ENCODE results near the gene KCNH2. TPM values are rescaled to one million over a fixed set of nuclear protein-coding genes. Genes with fewer than 3 reads are reported as not detected.

KCNH2 gene
- total RNA-seq, 6 experiments from 2014 or later = not detected

- DNase-seq = no peak
- Mint-ChIP-seq H3K27me3 (ENCODE audit: insufficient read depth) (peaks cover 29% of the 10 kb centered on the region), H3K27ac (no peak overlapping the region)
Measured at GRCh38 chr7:150954201-150954985, 23.7 kb downstream of the KCNH2 start.

GRCh38 chr7:150953061-150953997 is 24.8 kb downstream of the KCNH2 start:
- Mint-ChIP-seq H3K36me3 (ENCODE audit: low read depth) (no peaks in the 10 kb centered on the region), H3K4me1 (ENCODE audit: low read depth) (peaks cover 6% of the 10 kb centered on the region), H3K27ac (no peak overlapping the region), H3K9me3 (no peaks in the 10 kb centered on the region), H3K27me3 (ENCODE audit: insufficient read depth) (peaks cover 28% of the 10 kb centered on the region), H3K4me3 (no peak overlapping the region)
- no peak for DNase-seq
- no peak for TF ChIP-seq CTCF (IDR thresholded peaks at IDR 0.05)

More at GRCh38 chr7:150954201-150954985, 23.7 kb downstream of the KCNH2 start:
- H3K4me3 Mint-ChIP-seq = no peak overlapping the region
- H3K9me3 Mint-ChIP-seq = no peaks in the 10 kb centered on the region
- H3K36me3 Mint-ChIP-seq (ENCODE audit: low read depth) = no peaks in the 10 kb centered on the region
- peaks cover 4% of the 10 kb centered on the region for H3K4me1 Mint-ChIP-seq (ENCODE audit: low read depth)
- TF ChIP-seq CTCF (IDR thresholded peaks at IDR 0.05) = no peak

- Mint-ChIP-seq H3K4me3 (no peak overlapping the region), H3K36me3 (ENCODE audit: low read depth) (no peaks in the 10 kb centered on the region), H3K27me3 (ENCODE audit: insufficient read depth) (peaks cover 28% of the 10 kb centered on the region), H3K9me3 (no peaks in the 10 kb centered on the region), H3K4me1 (ENCODE audit: low read depth) (peaks cover 6% of the 10 kb centered on the region), H3K27ac (no peak overlapping the region)
- TF ChIP-seq CTCF (IDR thresholded peaks at IDR 0.05) = no peak
- DNase-seq = no peak
Measured at GRCh38 chr7:150952331-150953050, 25.6 kb downstream of the KCNH2 start.

GRCh38 chr7:150951521-150951920 is 26.6 kb downstream of the KCNH2 start:
- H3K36me3 Mint-ChIP-seq (ENCODE audit: low read depth) = no peaks in the 10 kb centered on the region
- H3K4me1 Mint-ChIP-seq (ENCODE audit: low read depth) = peaks cover 6% of the 10 kb centered on the region
- no peak overlapping the region for H3K4me3 Mint-ChIP-seq
- no peak overlapping the region for H3K27ac Mint-ChIP-seq
- TF ChIP-seq CTCF (IDR thresholded peaks at IDR 0.05) = no peak
- H3K27me3 Mint-ChIP-seq (ENCODE audit: insufficient read depth) = peaks cover 28% of the 10 kb centered on the region
- DNase-seq = no peak
- H3K9me3 Mint-ChIP-seq = no peaks in the 10 kb centered on the region

- Mint-ChIP-seq H3K36me3 (ENCODE audit: low read depth) (no peaks in the 10 kb centered on the region), H3K27me3 (ENCODE audit: insufficient read depth) (peaks cover 28% of the 10 kb centered on the region), H3K9me3 (no peaks in the 10 kb centered on the region), H3K4me3 (no peak overlapping the region), H3K4me1 (ENCODE audit: low read depth) (peaks cover 6% of the 10 kb centered on the region), H3K27ac (no peak overlapping the region)
- no peak for DNase-seq
- no peak for TF ChIP-seq CTCF (IDR thresholded peaks at IDR 0.05)
Measured at GRCh38 chr7:150951181-150951520, 27.0 kb downstream of the KCNH2 start.

All from HFFc6 (cell line).